ENCODE measurements around the gene LGALS3.

DNA sequence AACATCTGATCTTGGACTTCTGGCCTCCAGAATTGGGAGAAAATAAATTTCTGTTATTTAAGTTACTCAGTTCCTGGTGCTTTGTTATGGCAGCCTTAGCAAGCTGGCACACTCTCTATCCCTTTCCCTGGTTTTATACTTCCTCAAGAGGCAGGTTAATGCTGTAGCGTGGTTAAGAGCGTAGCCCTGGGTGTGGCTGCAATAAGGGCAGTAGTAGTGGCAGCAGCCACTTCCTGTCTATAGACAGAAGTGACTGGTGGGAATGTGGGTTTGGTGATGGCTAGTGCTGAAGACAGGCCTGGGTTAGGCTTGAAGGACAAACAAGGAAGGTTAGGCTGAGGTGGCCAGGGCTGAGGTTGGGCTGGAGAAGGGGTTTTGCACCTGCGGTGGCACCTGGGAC is 3.6 kb upstream of the LGALS3 start:
- TF ChIP-seq, protein P1, sequence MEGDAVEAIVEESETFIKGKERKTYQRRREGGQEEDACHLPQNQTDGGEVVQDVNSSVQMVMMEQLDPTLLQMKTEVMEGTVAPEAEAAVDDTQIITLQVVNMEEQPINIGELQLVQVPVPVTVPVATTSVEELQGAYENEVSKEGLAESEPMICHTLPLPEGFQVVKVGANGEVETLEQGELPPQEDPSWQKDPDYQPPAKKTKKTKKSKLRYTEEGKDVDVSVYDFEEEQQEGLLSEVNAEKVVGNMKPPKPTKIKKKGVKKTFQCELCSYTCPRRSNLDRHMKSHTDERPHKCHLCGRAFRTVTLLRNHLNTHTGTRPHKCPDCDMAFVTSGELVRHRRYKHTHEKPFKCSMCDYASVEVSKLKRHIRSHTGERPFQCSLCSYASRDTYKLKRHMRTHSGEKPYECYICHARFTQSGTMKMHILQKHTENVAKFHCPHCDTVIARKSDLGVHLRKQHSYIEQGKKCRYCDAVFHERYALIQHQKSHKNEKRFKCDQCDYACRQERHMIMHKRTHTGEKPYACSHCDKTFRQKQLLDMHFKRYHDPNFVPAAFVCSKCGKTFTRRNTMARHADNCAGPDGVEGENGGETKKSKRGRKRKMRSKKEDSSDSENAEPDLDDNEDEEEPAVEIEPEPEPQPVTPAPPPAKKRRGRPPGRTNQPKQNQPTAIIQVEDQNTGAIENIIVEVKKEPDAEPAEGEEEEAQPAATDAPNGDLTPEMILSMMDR (IDR thresholded peaks at IDR 0.05): no peak
- no peak for TF ChIP-seq ZFX (IDR thresholded peaks at IDR 0.05; ENCODE audit: borderline replicate concordance)
